HG03066 (cell line): Measurements from ENCODE around the gene GALNT16.
"Not testable (repeated sequence)": the region's sequence is repeated elsewhere in the genome, so short reads cannot be mapped to it uniquely, and the experiment has no call there.

Source experiments
- ATAC-seq: cut with Tn5 transposase; IDR thresholded peaks from one replicate; pipeline ENCODE4 v1.9.1; 2021; ENCODE audit warnings: low read depth; ENCODE audit not compliant: unreplicated experiment

The GALNT16 gene

DNA sequence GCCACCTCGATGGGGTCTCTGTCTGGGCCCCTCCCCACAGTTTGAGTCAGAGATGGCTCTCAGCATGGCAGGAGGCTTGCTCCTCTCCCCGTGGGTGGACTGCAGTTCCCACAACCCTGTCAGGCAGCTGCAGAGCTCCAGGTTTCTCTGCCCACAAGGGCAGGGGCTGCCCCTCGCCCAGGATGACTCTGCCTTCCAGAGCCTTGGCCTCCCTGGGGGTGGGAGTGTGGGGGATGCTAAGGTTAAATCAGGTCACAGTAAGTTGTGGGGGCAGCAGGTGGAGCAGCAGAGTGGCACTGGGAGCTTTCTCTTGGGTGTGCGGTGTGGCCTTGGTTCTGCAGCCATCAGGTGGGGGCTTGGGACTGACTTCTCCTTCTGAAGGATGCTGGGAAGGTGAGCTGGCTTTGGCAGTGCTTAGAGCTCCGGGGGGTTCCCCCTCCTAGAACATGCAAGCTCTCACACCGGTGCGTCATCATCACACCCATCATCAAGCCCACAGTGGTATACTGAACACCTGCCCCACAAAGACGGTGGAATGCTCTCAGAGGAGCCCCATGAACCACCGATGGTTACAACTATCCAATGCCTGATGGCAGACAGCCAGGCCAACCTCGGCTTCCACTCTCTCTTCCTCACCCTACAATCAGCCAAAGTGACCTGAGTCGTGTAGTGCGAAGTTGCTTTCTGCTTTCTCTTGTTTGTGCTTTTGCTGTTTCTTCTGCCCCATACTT is 98.4 kb downstream of the GALNT16 start:
- ATAC-seq: no peak

DNA sequence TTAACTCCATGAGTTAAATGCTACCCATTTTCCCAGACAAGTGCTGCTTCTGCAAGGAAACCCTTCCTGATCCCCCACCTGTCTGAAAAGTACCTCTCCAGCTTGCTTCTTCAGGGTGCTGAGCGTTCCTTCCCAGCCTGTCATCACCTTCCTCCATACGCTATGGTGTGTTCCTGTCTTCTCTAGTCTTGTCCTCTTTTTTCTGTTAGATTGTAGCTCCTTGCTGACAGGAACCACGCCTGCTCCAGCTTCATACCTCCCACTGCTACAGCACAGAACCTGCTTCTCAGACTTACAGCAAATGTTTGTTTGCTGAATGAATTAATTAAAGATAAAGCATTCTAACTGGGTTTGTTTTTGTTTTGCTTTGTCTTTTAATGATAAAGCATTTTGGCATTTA is 99.0 kb downstream of the GALNT16 start:
- no peak for ATAC-seq

GRCh38 chr14:69360438-69361108 is 100.6 kb downstream of the GALNT16 start:
- ATAC-seq: no peak

GRCh38 chr14:69363055-69363454 is 103.1 kb downstream of the GALNT16 start:
- ATAC-seq: no peak

DNA sequence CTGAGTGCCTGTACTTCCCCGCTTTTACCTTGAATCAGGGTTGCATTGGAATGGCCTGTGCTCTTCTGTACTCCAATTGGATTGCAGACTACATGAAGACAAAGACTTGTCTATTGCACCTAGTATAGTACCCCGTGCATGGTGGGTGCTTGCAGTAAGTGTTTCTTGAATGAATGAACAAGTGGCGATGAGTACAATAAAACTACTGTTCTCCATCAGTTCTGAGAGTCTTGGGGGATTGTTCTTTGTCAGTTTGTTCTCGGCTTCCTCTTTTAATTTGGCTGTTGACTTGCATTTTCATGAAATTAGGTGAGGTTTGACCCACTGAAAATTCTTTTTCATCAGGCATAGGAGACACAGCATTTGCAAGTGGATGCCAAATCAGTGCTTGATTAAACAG is 104.0 kb downstream of the GALNT16 start:
- ATAC-seq: no peak

- no peak for ATAC-seq
Observed at GRCh38 chr14:69364378-69364777, 104.4 kb downstream of the GALNT16 start.

GRCh38 chr14:69366069-69366468 is 106.1 kb downstream of the GALNT16 start:
- ATAC-seq: no peak

DNA sequence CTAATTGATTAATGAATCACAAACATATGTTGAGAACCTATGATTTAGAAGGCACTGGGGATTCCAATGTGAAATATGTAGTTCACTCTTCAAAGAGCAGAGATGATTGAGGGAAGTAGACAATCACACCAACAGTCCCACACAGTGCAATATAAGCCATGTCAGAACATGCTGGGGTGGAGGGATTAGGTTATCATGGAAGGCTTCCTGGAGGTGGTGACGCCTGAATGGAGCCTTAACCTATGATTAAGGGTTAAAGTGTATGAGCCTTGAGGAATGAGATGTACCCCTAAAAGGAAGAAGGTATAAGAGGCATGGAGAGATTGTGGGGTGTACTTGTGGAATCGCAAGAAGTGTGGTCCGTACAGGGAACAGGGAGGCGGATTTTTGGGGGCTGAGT is 106.8 kb downstream of the GALNT16 start:
- no peak for ATAC-seq

GRCh38 chr14:69368381-69368780 is 108.4 kb downstream of the GALNT16 start:
- ATAC-seq: no peak

DNA sequence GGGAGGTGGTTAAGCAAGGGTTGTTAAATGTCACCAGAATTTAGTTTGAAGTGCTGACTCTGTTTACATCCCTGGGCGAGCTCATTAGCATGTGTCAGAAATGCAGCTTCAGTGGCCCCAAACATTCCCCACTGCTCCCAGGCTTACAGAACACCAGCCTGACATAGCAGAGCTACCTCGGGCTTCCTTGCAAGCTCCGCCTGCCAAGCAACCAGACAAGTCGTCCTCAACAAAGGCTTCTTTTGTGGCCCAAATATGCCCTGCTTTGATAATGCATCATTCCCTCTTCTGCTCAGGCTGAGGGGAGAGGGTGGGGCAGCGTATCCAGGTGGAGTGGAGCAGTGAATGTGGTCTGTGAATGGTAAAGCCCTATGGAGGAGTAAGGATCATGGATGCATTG is 110.1 kb downstream of the GALNT16 start:
- no peak for ATAC-seq

DNA sequence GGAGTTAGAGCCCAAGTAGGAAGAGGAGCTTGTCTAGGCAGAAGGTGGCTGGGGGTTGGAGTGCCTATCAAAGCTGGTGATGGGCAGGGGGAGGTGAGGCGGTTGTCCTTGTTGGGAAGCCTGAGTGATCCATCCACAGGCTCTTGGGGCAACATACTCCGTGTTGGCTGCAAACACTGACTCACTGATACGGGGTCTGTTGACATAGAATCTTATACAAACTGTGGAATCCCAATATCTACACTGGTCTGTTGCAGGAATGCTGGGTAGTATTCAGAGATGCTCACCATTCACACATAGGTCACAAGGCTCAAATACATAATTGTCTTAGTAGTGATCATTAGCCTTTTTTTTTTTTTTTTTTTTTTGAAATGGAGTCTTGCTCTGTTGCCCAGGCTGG is 112.2 kb downstream of the GALNT16 start:
- ATAC-seq: no peak

DNA sequence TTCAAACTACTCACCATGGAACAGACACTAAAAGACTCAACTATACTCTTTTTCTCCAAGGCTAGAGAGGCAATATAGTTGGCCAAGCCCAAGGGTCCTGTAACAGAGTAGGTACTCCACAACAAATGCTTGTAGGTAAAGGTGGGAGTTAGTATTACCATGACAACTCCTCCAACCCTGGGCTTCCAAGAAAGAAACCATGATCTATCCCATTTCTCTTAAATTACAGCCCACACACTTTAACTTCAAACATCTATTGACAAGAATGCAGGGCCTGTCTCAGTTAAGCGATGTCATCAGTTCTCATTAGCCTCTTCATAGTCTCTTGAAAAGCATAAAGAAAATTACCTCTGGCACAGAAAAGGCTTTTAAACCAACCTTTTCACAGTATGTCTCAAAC is 113.1 kb downstream of the GALNT16 start:
- no peak for ATAC-seq

GRCh38 chr14:69374235-69374634 is 114.3 kb downstream of the GALNT16 start:
- ATAC-seq: no peak

DNA sequence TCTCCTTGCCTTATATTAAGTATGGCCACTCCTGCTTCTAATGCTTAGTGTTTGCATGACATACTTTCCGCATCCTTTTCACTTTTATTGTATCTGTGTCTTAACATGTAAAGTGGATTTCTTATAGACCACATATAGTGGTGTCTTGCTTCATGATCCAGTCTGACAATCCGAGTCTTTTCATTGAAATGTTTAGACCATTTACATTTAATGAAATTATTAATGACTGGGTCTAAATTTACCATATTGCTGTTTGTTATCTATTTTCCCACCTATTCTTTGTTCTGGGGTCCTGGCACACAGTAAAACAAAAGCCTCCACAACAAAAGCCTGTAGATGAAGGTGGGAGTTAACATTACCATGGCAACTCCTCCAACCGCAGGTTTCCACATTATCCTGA is 115.2 kb downstream of the GALNT16 start:
- no peak for ATAC-seq

- no peak for ATAC-seq
Observed at GRCh38 chr14:69375722-69376121, 115.8 kb downstream of the GALNT16 start.

DNA sequence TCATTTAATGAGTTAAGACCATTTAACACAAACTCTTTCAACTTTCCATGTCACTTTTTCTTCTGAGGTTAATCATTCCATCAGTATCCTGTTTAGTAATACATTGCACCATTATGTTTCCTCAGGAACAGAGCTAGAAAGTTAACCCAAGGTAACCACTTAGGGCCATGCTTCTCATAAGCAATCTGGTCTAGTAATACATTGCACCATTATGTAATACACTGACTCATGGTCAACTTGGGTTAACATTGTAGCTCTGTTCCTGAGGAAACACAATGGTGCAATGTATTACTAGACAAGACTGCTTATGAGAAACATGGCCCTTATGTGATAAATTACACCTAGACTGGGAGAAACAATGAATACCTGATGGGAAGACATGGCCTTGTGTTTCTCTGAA is 116.5 kb downstream of the GALNT16 start:
- no peak for ATAC-seq

GRCh38 chr14:69378274-69378673 is 118.3 kb downstream of the GALNT16 start:
- ATAC-seq: no peak

DNA sequence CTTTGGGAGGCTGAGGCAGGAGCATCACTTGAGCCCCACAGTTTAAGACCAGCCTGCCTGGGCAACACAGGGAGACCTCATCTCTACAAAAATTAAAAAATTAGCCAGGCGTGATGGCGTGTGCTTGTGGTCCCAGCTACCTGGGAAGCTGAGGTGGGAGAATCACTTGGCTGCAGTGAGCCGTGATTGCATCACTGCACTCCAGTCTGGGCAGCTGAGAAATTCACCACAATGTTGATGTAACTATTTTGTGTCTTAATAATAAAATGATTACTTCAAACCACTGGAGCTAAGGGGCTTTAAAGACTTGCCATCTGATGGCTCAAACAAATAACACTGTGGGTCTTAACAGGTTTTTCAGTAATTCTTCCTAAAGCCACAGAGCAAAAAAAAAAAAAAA is 127.4 kb downstream of the GALNT16 start:
- ATAC-seq: no peak

DNA sequence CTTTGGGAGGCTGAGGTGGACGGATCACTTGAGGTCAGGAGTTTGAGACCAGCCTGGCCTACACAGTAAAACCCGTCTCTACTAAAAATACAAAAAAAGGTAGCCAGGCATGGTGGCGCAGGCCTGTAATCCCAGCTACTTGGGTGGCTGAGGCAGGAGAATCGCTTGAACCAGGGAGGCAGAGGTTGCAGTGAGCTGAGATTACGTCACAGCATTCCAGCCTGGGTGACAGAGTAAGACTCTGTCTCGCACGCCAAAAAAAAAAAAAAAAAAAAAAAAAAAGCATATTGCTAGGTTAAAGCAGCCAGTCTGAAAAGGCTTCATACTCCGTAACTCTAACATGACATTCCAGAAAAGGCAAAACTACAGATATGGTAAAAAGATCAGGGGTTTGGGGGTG is 131.4 kb downstream of the GALNT16 start:
- ATAC-seq: not testable (repeated sequence)

DNA sequence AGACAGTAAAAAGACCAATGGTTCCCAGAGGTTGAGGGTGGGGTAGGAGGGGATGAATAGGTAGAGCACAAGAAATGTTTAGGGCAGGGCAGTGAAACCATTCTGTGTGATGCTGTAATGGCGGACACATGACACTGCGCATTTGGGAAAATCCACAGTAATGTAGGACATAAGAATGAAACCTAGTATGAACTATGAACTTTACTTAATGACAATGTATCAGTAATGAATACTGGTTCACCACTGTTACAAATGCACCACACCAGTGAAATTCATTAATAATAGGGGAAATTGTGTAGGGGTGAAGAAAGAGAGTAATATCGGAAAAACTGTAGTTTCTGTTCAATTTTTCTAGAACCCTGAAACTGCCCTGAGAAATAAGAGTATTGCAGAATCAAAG is 132.5 kb downstream of the GALNT16 start:
- no peak for ATAC-seq

GRCh38 chr14:69395929-69396328 is 136.0 kb downstream of the GALNT16 start:
- ATAC-seq: no peak

DNA sequence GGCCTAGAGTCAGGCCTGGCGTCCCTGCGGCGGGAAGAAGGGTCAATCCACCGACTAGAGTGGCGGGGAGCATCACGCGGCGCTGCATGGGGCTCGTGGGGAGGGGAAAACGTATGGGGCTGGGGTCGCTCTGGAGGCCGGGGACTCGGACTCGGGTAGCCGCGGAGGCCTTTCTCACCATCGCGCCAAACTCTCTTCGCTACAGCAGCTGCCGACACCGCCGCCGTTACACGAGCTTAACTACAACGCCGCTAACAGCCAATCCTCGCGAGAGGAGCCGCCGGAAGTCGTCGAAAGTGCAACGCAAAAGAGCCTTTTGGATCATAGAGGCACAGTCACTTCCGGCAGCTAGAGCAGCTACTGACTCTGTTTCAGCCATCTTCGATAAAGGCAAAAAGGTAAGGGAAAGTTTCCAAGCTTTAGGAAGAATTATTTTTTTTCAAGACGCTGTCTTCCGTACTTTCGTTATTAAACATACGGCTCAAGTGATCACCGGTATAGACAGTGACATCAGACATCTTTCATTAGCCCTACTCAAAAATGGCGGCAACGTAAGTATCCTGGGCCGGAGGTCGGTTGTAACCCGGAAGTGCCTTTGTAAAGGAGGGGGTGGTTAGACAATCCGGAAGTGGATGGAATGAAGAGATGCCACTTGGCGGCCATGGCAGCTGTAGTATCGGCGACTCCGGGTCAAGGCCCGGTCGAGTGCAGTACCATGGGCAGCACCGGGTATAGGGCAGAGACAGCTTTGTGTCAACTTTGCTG is 138.3 kb downstream of the GALNT16 start, which contains the start of the genes ERH and SLC39A9:
ERH (minus strand) TSS at position 247 of the 765 bp plus-strand sequence; CDS start at position 181, 66 bp downstream.
SLC39A9 (plus strand) TSS at position 640 of the 765 bp plus-strand sequence. CDS start 678 bp downstream, outside the sequence.
- ATAC-seq: peak; percentile 92
